Liver (tissue), 9 donors: Measurements from ENCODE around the gene TMEM17. TPM values are rescaled to one million over a fixed set of nuclear protein-coding genes. Genes with fewer than 3 reads are reported as not detected.

Experiments used
- DNase-seq: peaks from one replicate; pipeline ENCODE4 v3.0.0-alpha.2; 2017; ENCODE audit warnings: low spot score
- H3K27ac ChIP-seq, 2 donors: one replicate each; pipeline ENCODE4 v1.7.0; 2013; ENCODE audit warnings: inconsistent platforms in 2 of 2, low read length in 2 of 2, control low read depth in 1 of 2, low read depth in 1 of 2, mild to moderate bottlenecking in 1 of 2
- H3K27me3 ChIP-seq, 4 donors: one replicate each; pipeline versions ENCODE4 v1.6.1 to v1.7.0; 2013; ENCODE audit warnings: low read length in 3 of 4, inconsistent platforms in 1 of 4, mild to moderate bottlenecking in 1 of 4, moderate library complexity in 1 of 4; ENCODE audit not compliant: control insufficient read depth in 4 of 4, insufficient read depth in 4 of 4
- H3K36me3 ChIP-seq, 4 donors: one replicate each; pipeline versions ENCODE4 v1.6.1 to v1.7.0; 2013; ENCODE audit warnings: low read length in 3 of 4, mild to moderate bottlenecking in 3 of 4, low read depth in 1 of 4, moderate library complexity in 1 of 4; ENCODE audit not compliant: control insufficient read depth in 4 of 4, insufficient read depth in 3 of 4
- H3K4me1 ChIP-seq, 4 donors: one replicate each; pipeline versions ENCODE4 v1.6.1 to v1.7.0; 2013; ENCODE audit warnings: low read length in 3 of 4, mild to moderate bottlenecking in 3 of 4, moderate library complexity in 1 of 4; ENCODE audit not compliant: control insufficient read depth in 4 of 4, insufficient read depth in 4 of 4
- H3K4me3 ChIP-seq, 3 donors: one replicate each; pipeline versions ENCODE4 v1.6.1 to v1.7.0; 2013; ENCODE audit warnings: low read length in 3 of 3, control low read depth in 1 of 3, low read depth in 1 of 3, mild to moderate bottlenecking in 1 of 3
- H3K9ac ChIP-seq, 2 donors: one replicate each; pipeline ENCODE4 v1.7.0; 2013; ENCODE audit warnings: low read length in 2 of 2, mild to moderate bottlenecking in 2 of 2, moderate library complexity in 2 of 2, control low read depth in 1 of 2, low read depth in 1 of 2
- H3K9me3 ChIP-seq, 4 donors: one replicate each; pipeline versions ENCODE4 v1.6.1 to v1.7.0; 2013; ENCODE audit warnings: low read length in 3 of 4; ENCODE audit not compliant: control insufficient read depth in 4 of 4
- ATF3 ChIP-seq: IDR thresholded peaks from 2 replicates; pipeline ENCODE4 v1.6.1; 2016; ENCODE audit warnings: antibody characterized with exemption
- EGR1 ChIP-seq, 2 donors: IDR thresholded peaks; 2 replicates each; pipeline ENCODE4 v1.6.1; 2016 to 2018; ENCODE audit warnings: antibody characterized with exemption in 2 of 2, low read depth in 2 of 2
- FOXA1 ChIP-seq: IDR thresholded peaks from 2 replicates; pipeline ENCODE4 v1.6.1; 2016; ENCODE audit warnings: antibody characterized with exemption
- FOXA2 ChIP-seq: IDR thresholded peaks from 2 replicates; pipeline ENCODE4 v1.6.1; 2016; ENCODE audit warnings: antibody characterized with exemption
- GABPA ChIP-seq, 2 donors: IDR thresholded peaks in 1 of 2; conservative IDR thresholded peaks in 1 of 2; 2 replicates each; pipeline ENCODE4 v1.6.1; 2016; ENCODE audit warnings: antibody characterized with exemption in 2 of 2, mild to moderate bottlenecking in 1 of 2, moderate library complexity in 1 of 2
- HNF4A ChIP-seq, 2 donors: conservative IDR thresholded peaks; 2 replicates each; pipeline ENCODE4 v1.6.1; 2016; ENCODE audit warnings: antibody characterized with exemption in 2 of 2, mild to moderate bottlenecking in 2 of 2
- HNF4G ChIP-seq: IDR thresholded peaks from 2 replicates; pipeline ENCODE4 v1.6.1; 2016; ENCODE audit warnings: antibody characterized with exemption
- JUND ChIP-seq, 2 donors: IDR thresholded peaks; 2 replicates each; pipeline ENCODE4 v1.6.1; 2016; ENCODE audit warnings: antibody characterized with exemption in 2 of 2
- NR2F2 ChIP-seq: IDR thresholded peaks from 2 replicates; pipeline ENCODE4 v1.6.1; 2016; ENCODE audit warnings: antibody characterized with exemption
- RAD21 ChIP-seq, 2 donors: IDR thresholded peaks; 2 replicates each; pipeline ENCODE4 v1.6.1; 2016; ENCODE audit warnings: antibody characterized with exemption in 2 of 2, mild to moderate bottlenecking in 2 of 2
- REST ChIP-seq: IDR thresholded peaks from 2 replicates; pipeline ENCODE4 v1.6.1; 2016; ENCODE audit warnings: antibody characterized with exemption, mild to moderate bottlenecking
- RXRA ChIP-seq, 2 donors: IDR thresholded peaks; 2 replicates each; pipeline ENCODE4 v1.6.1; 2017 to 2018; ENCODE audit warnings: antibody characterized with exemption in 2 of 2, mild to moderate bottlenecking in 1 of 2
- SP1 ChIP-seq: IDR thresholded peaks from 2 replicates; pipeline ENCODE4 v1.6.1; 2018; ENCODE audit warnings: antibody characterized with exemption, mild to moderate bottlenecking
- TAF1 ChIP-seq: conservative IDR thresholded peaks from 2 replicates; pipeline ENCODE4 v1.6.1; 2016; ENCODE audit warnings: antibody characterized with exemption, mild to moderate bottlenecking
- YY1 ChIP-seq: IDR thresholded peaks from 2 replicates; pipeline ENCODE4 v1.6.1; 2016; ENCODE audit warnings: antibody characterized with exemption, mild to moderate bottlenecking
- ZBTB33 ChIP-seq: IDR thresholded peaks from 2 replicates; pipeline ENCODE4 v1.6.1; 2016; ENCODE audit warnings: antibody characterized with exemption
- WGBS: extraction: QIAGEN DNeasy Blood & Tissue Kit; methylation state at CpG from one replicate; pipeline ENCODE4 v1.1.7; 2013; 5-methylcytosine and 5-hydroxymethylcytosine counted together
- polyA plus RNA-seq, 2 donors: library from polyadenylated mRNA; stranded (reverse) in 1 of 2; unstranded in 1 of 2; fragments of 200-250 nt in 1 of 2; fragments of >200 nt in 1 of 2; fragmentation: Nextera tagmentation in 1 of 2; extraction: Ambion mirVana in 1 of 2; gene quantifications; one replicate each; pipeline versions ENCODE4 v1.2.1 to v1.2.3, GENCODE V29; 2013 to 2015
- total RNA-seq, 2 donors: library from RNA; depleted of rRNA; stranded (reverse); fragments of >200 nt; gene quantifications; one replicate each; pipeline ENCODE4 v1.2.3, GENCODE V29; 2014
- TF ChIP-seq, protein P1 (sequence below): IDR thresholded peaks from 2 replicates; pipeline ENCODE4 v1.6.1; 2016; ENCODE audit warnings: antibody characterized with exemption
- TF ChIP-seq, protein P2 (sequence below): fragments of 150-350 bp; IDR thresholded peaks from 2 replicates; pipeline ENCODE4 v1.5.1; 2017; ENCODE audit warnings: improper control_type of control experiment, low read depth, low read length; ENCODE audit not compliant: missing input control
- donor health status: healthy.
- donor health status: healthy.
- donor health status: healthy.
- donor health status: healthy.
- donor health status: healthy.

The TMEM17 gene
- total and polyA plus RNA-seq, 4 donors: 0.70 to 1.9 (median 1.2) TPM

GRCh38 chr2:62457556-62457955, 48.4 kb downstream of the TMEM17 start:
- Histone ChIP-seq H3K4me3 (peak overlapping the region; percentile 64 to 76 (median 70)), H3K27me3 (no peaks in the 10 kb centered on the region), H3K36me3 (no peaks in the 10 kb centered on the region), H3K9ac (peak overlapping the region; percentile 26 to 71), H3K9me3 (no peaks in the 10 kb centered on the region), H3K4me1 (peaks cover 12 to 49% (median 35%) of the 10 kb centered on the region in 4 donors), H3K27ac (peak overlapping the region; percentile 83 to 87)
- DNase-seq: no peak
- 42% methylated on average over 11 of the region's 11 CpGs for WGBS
- TF ChIP-seq FOXA1 (no peak), RXRA (IDR thresholded peaks at IDR 0.05) (peak in 1 of 2 donors; percentile 2)

GRCh38 chr2:62456721-62457539, 49.1 kb downstream of the TMEM17 start:
- Histone ChIP-seq H3K4me1 (peaks cover 11 to 47% (median 30%) of the 10 kb centered on the region in 4 donors), H3K9me3 (no peaks in the 10 kb centered on the region), H3K9ac (peak overlapping the region; percentile 26 to 71), H3K4me3 (peak overlapping the region; percentile 64 to 76 (median 70)), H3K27ac (peak overlapping the region; percentile 83 to 87), H3K27me3 (no peaks in the 10 kb centered on the region), H3K36me3 (no peaks in the 10 kb centered on the region)
- TF ChIP-seq, protein P1, sequence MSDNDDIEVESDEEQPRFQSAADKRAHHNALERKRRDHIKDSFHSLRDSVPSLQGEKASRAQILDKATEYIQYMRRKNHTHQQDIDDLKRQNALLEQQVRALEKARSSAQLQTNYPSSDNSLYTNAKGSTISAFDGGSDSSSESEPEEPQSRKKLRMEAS: no peak
- TF ChIP-seq NR2F2 (no peak), HNF4G (no peak), JUND (IDR thresholded peaks at IDR 0.05) (peak in 1 of 2 donors; percentile 10), RAD21 (IDR thresholded peaks at IDR 0.05) (peak; percentile 93), EGR1 (IDR thresholded peaks at IDR 0.05; ENCODE audit: low read depth in 2 of 2) (no peak), YY1 (peak; percentile 34), FOXA2 (no peak), RXRA (IDR thresholded peaks at IDR 0.05) (peak in 1 of 2 donors; percentile 2), HNF4A (conservative IDR thresholded peaks at IDR 0.05) (no peak), ATF3 (no peak), REST (no peak), GABPA (IDR thresholded peaks at IDR 0.05 in 1 of 2, conservative IDR thresholded peaks at IDR 0.05 in 1 of 2) (no peak), SP1 (no peak), TAF1 (no peak), ZBTB33 (no peak), FOXA1 (no peak)
- TF ChIP-seq, protein P2, sequence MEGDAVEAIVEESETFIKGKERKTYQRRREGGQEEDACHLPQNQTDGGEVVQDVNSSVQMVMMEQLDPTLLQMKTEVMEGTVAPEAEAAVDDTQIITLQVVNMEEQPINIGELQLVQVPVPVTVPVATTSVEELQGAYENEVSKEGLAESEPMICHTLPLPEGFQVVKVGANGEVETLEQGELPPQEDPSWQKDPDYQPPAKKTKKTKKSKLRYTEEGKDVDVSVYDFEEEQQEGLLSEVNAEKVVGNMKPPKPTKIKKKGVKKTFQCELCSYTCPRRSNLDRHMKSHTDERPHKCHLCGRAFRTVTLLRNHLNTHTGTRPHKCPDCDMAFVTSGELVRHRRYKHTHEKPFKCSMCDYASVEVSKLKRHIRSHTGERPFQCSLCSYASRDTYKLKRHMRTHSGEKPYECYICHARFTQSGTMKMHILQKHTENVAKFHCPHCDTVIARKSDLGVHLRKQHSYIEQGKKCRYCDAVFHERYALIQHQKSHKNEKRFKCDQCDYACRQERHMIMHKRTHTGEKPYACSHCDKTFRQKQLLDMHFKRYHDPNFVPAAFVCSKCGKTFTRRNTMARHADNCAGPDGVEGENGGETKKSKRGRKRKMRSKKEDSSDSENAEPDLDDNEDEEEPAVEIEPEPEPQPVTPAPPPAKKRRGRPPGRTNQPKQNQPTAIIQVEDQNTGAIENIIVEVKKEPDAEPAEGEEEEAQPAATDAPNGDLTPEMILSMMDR: peak; percentile 93
- 4% methylated on average over 52 of the region's 52 CpGs for WGBS
- DNase-seq: peak; percentile 82
